ENCODE data around the gene EIF4E3. TPM values are rescaled to one million over a fixed set of nuclear protein-coding genes. Genes with fewer than 3 reads are reported as not detected.

The EIF4E3 gene
- total RNA-seq (2014; rRNA removed; shearing (Covaris generic); ENCODE audit: low replicate concordance): not detected in 2 replicates

DNA sequence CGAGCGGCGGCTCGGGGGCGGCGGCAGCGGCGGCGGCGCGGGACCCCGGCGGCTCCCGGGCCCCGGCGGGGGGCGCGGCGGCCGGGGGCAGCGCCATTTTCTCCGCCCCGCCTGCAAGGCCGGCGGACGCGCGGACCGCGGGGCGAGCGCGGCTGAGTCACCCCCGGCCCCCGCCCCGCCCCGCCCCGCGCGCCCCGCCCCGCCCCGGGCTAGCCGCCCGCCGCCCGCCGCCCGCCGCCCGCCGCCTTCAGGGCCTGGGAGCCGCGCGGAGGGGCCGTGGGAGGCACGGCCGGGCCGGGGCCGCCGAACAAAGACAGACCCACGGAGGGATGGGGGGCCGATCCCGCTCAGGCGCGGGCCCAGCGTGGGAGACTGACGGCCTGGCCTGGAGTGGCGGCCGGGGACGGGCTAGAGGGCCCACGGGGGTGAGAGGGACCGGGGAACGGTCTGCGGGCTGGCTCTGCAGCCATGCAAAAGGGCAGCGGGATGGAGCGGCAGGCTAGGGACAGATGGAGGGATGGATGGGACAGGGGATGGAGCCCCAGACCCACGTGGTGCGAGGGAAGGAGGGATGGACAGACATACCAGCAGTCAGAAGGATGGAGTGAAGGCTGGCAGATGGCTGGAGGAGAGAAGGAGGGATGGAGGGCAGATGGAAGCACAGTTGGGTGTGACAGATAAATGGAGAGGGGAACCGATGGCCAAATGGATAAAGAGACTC lies at the start of gene EIF4E3:
EIF4E3 (minus strand) TSS at position 132 of the 721 bp plus-strand sequence; CDS start at position 97, 35 bp downstream.
- peak within 1 kb of the TSS; percentile 37 for H3K4me2 ChIP-seq (ENCODE audit: low read depth, low read length, poor library complexity, severe bottlenecking)
- no peaks in the 10 kb centered on the region for H4K20me1 ChIP-seq (ENCODE audit: insufficient read depth, low read depth, low read length)
- H3K9me3 ChIP-seq (ENCODE audit: low read length): no peaks in the 10 kb centered on the region
- no peak within 1 kb of the TSS for H3K27ac ChIP-seq (ENCODE audit: low read length)
- no peaks in the 10 kb centered on the region for H3K79me2 ChIP-seq (ENCODE audit: low read length)
- no peaks in the 10 kb centered on the region for H3K9me2 ChIP-seq (replicated peaks; ENCODE audit: insufficient read depth, low read length)
- H3K4me1 ChIP-seq (ENCODE audit: low read length): peaks cover 9% of the 10 kb centered on the region
- no peak for DNase-seq
- H3K36me3 ChIP-seq (ENCODE audit: insufficient read depth, low read length): no peaks in the 10 kb centered on the region
- no peaks in the 10 kb centered on the region for H3K27me3 ChIP-seq (ENCODE audit: low read length)
- no peak within 1 kb of the TSS for H3K9ac ChIP-seq (ENCODE audit: low read length)
- H3K4me3 ChIP-seq (ENCODE audit: low read length): peak within 1 kb of the TSS; percentile 29; the same call in 1 of the 2 replicates
- H2AFZ ChIP-seq (ENCODE audit: low read length): no peak within 1 kb of the TSS

DNA sequence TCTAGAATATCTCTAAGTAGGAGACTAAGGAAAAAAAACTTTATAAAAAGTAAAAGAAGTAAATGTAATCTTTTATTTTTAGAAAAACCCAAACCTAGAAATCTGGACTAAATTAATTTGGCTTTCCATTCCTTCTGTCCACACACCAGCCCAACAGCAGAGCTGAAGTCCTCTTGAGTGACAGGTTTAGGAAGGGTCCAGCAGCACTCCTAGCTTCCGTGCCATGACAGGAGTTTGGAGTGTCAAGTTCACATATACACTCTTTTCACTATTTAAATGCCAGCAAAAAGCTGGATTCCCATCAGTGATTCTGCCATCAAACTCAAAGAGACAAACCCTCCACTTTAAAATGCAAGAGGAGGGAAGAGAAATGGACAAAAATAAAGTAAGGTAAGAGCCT lies 46.7 kb upstream of the EIF4E3 start:
- Histone ChIP-seq H3K27me3 (ENCODE audit: low read length) (no peaks in the 10 kb centered on the region), H3K4me3 (ENCODE audit: low read length) (no peak overlapping the region), H3K9me2 (replicated peaks; ENCODE audit: insufficient read depth, low read length) (no peaks in the 10 kb centered on the region), H2AFZ (ENCODE audit: low read length) (no peak overlapping the region), H3K4me2 (ENCODE audit: low read depth, low read length, poor library complexity, severe bottlenecking) (no peak overlapping the region), H4K20me1 (ENCODE audit: insufficient read depth, low read depth, low read length) (no peaks in the 10 kb centered on the region), H3K36me3 (ENCODE audit: insufficient read depth, low read length) (no peaks in the 10 kb centered on the region), H3K4me1 (ENCODE audit: low read length) (peaks cover 6% of the 10 kb centered on the region; the same call in 1 of the 2 replicates), H3K9ac (ENCODE audit: low read length) (no peak overlapping the region), H3K79me2 (ENCODE audit: low read length) (no peaks in the 10 kb centered on the region), H3K27ac (ENCODE audit: low read length) (no peak overlapping the region), H3K9me3 (ENCODE audit: low read length) (no peaks in the 10 kb centered on the region)
- DNase-seq: no peak

DNA sequence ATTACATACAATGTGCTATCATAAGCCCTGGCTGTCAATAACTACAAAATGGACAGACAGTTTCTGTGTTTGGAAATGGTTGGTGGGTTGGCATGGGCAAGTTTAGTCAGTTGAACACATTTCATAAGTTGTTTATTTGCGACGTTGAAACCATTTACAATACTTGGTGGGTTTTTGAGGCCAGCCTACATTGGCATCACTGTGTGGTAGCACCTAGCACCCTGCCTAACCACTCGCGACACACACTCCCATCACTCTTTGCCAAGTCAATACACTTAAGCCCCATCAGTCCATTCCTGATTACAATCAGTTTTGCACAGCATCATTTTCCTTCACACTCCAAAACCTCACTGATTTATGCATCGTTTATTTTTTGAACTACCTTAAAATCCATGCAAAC lies 45.9 kb upstream of the EIF4E3 start:
- Histone ChIP-seq H3K79me2 (ENCODE audit: low read length) (no peaks in the 10 kb centered on the region), H4K20me1 (ENCODE audit: insufficient read depth, low read depth, low read length) (no peaks in the 10 kb centered on the region), H3K4me1 (ENCODE audit: low read length) (peaks cover 6% of the 10 kb centered on the region; the same call in 1 of the 2 replicates), H3K27me3 (ENCODE audit: low read length) (no peaks in the 10 kb centered on the region), H3K4me2 (ENCODE audit: low read depth, low read length, poor library complexity, severe bottlenecking) (no peak overlapping the region), H3K9ac (ENCODE audit: low read length) (no peak overlapping the region), H3K4me3 (ENCODE audit: low read length) (no peak overlapping the region), H3K27ac (ENCODE audit: low read length) (no peak overlapping the region), H3K36me3 (ENCODE audit: insufficient read depth, low read length) (no peaks in the 10 kb centered on the region), H2AFZ (ENCODE audit: low read length) (no peak overlapping the region), H3K9me3 (ENCODE audit: low read length) (no peaks in the 10 kb centered on the region), H3K9me2 (replicated peaks; ENCODE audit: insufficient read depth, low read length) (no peaks in the 10 kb centered on the region)
- no peak for DNase-seq

GRCh38 chr3:71763426-71763825 lies 38.2 kb upstream of the EIF4E3 start:
- H3K27ac ChIP-seq (ENCODE audit: low read length): no peak overlapping the region
- peaks cover 18% of the 10 kb centered on the region for H3K4me1 ChIP-seq (ENCODE audit: low read length)
- DNase-seq: peak; percentile 88
- H3K4me2 ChIP-seq (ENCODE audit: low read depth, low read length, poor library complexity, severe bottlenecking): peak overlapping the region; percentile 64
- no peak overlapping the region for H3K9ac ChIP-seq (ENCODE audit: low read length)
- no peaks in the 10 kb centered on the region for H3K36me3 ChIP-seq (ENCODE audit: insufficient read depth, low read length)
- no peaks in the 10 kb centered on the region for H3K9me3 ChIP-seq (ENCODE audit: low read length)
- no peaks in the 10 kb centered on the region; the same call in 1 of the 2 replicates for H4K20me1 ChIP-seq (ENCODE audit: insufficient read depth, low read depth, low read length)
- 0 out of 2 replicates have a peak overlapping the region, but pooled peaks have one; percentile 3 for H3K4me3 ChIP-seq (ENCODE audit: low read length)
- H3K9me2 ChIP-seq (replicated peaks; ENCODE audit: insufficient read depth, low read length): no peaks in the 10 kb centered on the region
- H3K27me3 ChIP-seq (ENCODE audit: low read length): no peaks in the 10 kb centered on the region
- no peaks in the 10 kb centered on the region for H3K79me2 ChIP-seq (ENCODE audit: low read length)
- H2AFZ ChIP-seq (ENCODE audit: low read length): no peak overlapping the region

DNA sequence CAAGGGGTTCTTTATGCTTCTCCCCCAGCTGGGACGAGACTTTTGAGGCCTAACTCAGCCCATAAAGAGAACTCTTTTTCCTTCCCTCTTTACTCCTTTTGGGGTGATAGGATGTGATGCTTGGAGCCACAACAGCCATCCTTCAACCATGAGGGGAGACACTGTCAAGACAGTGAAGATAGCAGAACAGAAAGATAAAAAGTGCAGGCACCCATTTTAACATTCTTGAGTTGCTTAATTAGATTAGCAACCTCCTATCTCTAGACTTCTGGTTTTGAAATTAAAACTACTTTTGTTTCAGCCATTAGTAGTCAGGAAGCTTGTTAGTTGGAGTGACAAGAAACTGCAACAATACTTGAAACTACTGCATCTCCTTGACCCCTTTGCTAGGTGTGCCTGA lies 34.9 kb upstream of the EIF4E3 start:
- no peaks in the 10 kb centered on the region for H3K9me3 ChIP-seq (ENCODE audit: low read length)
- no peak overlapping the region for H3K9ac ChIP-seq (ENCODE audit: low read length)
- H3K4me3 ChIP-seq (ENCODE audit: low read length): no peak overlapping the region
- H3K27ac ChIP-seq (ENCODE audit: low read length): no peak overlapping the region
- no peaks in the 10 kb centered on the region for H3K79me2 ChIP-seq (ENCODE audit: low read length)
- DNase-seq: no peak
- H3K4me2 ChIP-seq (ENCODE audit: low read depth, low read length, poor library complexity, severe bottlenecking): no peak overlapping the region
- peaks cover 18% of the 10 kb centered on the region for H3K4me1 ChIP-seq (ENCODE audit: low read length)
- no peaks in the 10 kb centered on the region for H3K36me3 ChIP-seq (ENCODE audit: insufficient read depth, low read length)
- no peak overlapping the region for H2AFZ ChIP-seq (ENCODE audit: low read length)
- H3K9me2 ChIP-seq (replicated peaks; ENCODE audit: insufficient read depth, low read length): no peaks in the 10 kb centered on the region
- no peaks in the 10 kb centered on the region for H3K27me3 ChIP-seq (ENCODE audit: low read length)
- H4K20me1 ChIP-seq (ENCODE audit: insufficient read depth, low read depth, low read length): no peaks in the 10 kb centered on the region; the same call in 1 of the 2 replicates

DNA sequence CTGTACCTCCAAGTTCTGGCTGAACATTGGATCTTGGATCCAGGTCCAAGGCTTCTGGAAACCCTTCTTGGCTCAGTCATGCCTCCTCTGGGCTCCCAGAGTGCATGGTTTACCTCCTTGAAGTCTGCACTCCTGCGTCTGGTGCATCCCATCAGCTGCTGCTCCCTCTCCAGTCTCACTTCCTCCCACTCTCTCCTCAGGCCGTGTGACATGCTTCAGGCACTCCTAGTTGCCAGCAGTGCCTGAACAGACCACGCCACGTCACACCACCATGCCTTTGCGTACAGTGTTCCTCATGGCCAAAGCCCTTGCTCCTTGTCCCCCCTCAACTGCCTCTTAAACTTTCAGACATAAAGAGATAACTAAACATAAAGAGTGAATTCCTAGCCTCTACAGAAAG lies 34.2 kb upstream of the EIF4E3 start:
- Histone ChIP-seq H3K27me3 (ENCODE audit: low read length) (no peaks in the 10 kb centered on the region), H3K79me2 (ENCODE audit: low read length) (no peaks in the 10 kb centered on the region), H3K27ac (ENCODE audit: low read length) (no peak overlapping the region), H3K4me2 (ENCODE audit: low read depth, low read length, poor library complexity, severe bottlenecking) (no peak overlapping the region), H3K4me1 (ENCODE audit: low read length) (peaks cover 18% of the 10 kb centered on the region), H4K20me1 (ENCODE audit: insufficient read depth, low read depth, low read length) (no peaks in the 10 kb centered on the region; the same call in 1 of the 2 replicates), H3K9me3 (ENCODE audit: low read length) (no peaks in the 10 kb centered on the region), H2AFZ (ENCODE audit: low read length) (no peak overlapping the region), H3K36me3 (ENCODE audit: insufficient read depth, low read length) (no peaks in the 10 kb centered on the region), H3K4me3 (ENCODE audit: low read length) (no peak overlapping the region), H3K9me2 (replicated peaks; ENCODE audit: insufficient read depth, low read length) (no peaks in the 10 kb centered on the region), H3K9ac (ENCODE audit: low read length) (no peak overlapping the region)
- DNase-seq: no peak

DNA sequence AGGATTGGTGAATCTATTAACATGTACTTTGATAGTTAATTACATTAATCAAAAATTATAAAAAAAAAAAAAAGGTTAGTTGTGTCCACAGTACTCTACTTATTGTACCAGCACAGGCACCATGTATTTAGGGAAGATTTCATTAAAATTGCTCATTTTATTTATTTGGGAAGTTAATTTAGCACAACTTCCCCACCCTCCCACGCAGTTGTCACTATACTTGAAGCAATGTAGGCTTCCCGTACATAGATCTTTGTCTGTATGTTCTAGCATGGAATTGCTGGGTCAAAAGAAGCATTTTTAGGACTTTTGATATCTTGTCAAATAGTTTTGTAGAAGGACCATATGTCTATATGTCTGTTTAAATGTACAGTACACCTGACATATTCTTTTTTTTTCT lies 32.9 kb upstream of the EIF4E3 start:
- no peak overlapping the region for H2AFZ ChIP-seq (ENCODE audit: low read length)
- H3K4me3 ChIP-seq (ENCODE audit: low read length): no peak overlapping the region
- H3K9me3 ChIP-seq (ENCODE audit: low read length): no peaks in the 10 kb centered on the region
- no peak overlapping the region for H3K27ac ChIP-seq (ENCODE audit: low read length)
- H3K27me3 ChIP-seq (ENCODE audit: low read length): no peaks in the 10 kb centered on the region
- H3K4me2 ChIP-seq (ENCODE audit: low read depth, low read length, poor library complexity, severe bottlenecking): no peak overlapping the region
- DNase-seq: no peak
- H4K20me1 ChIP-seq (ENCODE audit: insufficient read depth, low read depth, low read length): no peaks in the 10 kb centered on the region; the same call in 1 of the 2 replicates
- no peaks in the 10 kb centered on the region for H3K9me2 ChIP-seq (replicated peaks; ENCODE audit: insufficient read depth, low read length)
- no peak overlapping the region for H3K9ac ChIP-seq (ENCODE audit: low read length)
- H3K79me2 ChIP-seq (ENCODE audit: low read length): no peaks in the 10 kb centered on the region
- peaks cover 8% of the 10 kb centered on the region for H3K4me1 ChIP-seq (ENCODE audit: low read length)
- H3K36me3 ChIP-seq (ENCODE audit: insufficient read depth, low read length): no peaks in the 10 kb centered on the region

DNA sequence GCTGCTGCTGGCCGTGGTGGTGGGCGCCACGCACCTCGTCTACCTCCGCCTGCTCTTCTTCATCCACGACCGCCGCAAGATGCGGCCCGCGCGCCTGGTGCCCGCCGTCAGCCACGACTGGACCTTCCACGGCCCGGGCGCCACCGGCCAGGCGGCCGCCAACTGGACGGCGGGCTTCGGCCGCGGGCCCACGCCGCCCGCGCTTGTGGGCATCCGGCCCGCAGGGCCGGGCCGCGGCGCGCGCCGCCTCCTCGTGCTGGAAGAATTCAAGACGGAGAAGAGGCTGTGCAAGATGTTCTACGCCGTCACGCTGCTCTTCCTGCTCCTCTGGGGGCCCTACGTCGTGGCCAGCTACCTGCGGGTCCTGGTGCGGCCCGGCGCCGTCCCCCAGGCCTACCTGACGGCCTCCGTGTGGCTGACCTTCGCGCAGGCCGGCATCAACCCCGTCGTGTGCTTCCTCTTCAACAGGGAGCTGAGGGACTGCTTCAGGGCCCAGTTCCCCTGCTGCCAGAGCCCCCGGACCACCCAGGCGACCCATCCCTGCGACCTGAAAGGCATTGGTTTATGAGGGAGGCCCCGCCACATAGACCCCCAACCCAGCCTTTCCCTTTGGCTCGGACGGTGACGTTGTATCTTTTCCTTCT lies 29.5 kb upstream of the EIF4E3 start:
- H3K4me2 ChIP-seq (ENCODE audit: low read depth, low read length, poor library complexity, severe bottlenecking): no peak overlapping the region
- H3K4me3 ChIP-seq (ENCODE audit: low read length): no peak overlapping the region
- no peak overlapping the region for H3K27ac ChIP-seq (ENCODE audit: low read length)

More for the DNA sequence above, 29.5 kb upstream of the EIF4E3 start:
- H3K79me2 ChIP-seq (ENCODE audit: low read length): no peaks in the 10 kb centered on the region
- no peaks in the 10 kb centered on the region for H3K27me3 ChIP-seq (ENCODE audit: low read length)
- no peak overlapping the region for H2AFZ ChIP-seq (ENCODE audit: low read length)
- H3K9ac ChIP-seq (ENCODE audit: low read length): no peak overlapping the region
- no peaks in the 10 kb centered on the region for H3K9me3 ChIP-seq (ENCODE audit: low read length)
- no peaks in the 10 kb centered on the region for H3K36me3 ChIP-seq (ENCODE audit: insufficient read depth, low read length)
- no peaks in the 10 kb centered on the region for H3K4me1 ChIP-seq (ENCODE audit: low read length)
- no peaks in the 10 kb centered on the region; the same call in 1 of the 2 replicates for H4K20me1 ChIP-seq (ENCODE audit: insufficient read depth, low read depth, low read length)
- no peaks in the 10 kb centered on the region for H3K9me2 ChIP-seq (replicated peaks; ENCODE audit: insufficient read depth, low read length)
- DNase-seq: no peak
